H9 (cell line): ENCODE results near the gene MRPL23. TPM values are rescaled to one million over a fixed set of nuclear protein-coding genes. Genes with fewer than 3 reads are reported as not detected.

Source experiments
- DNase-seq: peaks from one replicate; pipeline ENCODE4 v3.0.0-alpha.2; 2017
- H2AFZ ChIP-seq: one replicate; pipeline ENCODE4 v1.6.1; 2013; ENCODE audit warnings: mild to moderate bottlenecking, low read length, control low read depth, moderate library complexity
- H2AK5ac ChIP-seq: 2 replicates; pipeline ENCODE4 v1.6.1; 2013; ENCODE audit warnings: low read length, control low read depth, mixed read lengths; ENCODE audit not compliant: insufficient read length
- H2BK120ac ChIP-seq: one replicate; pipeline ENCODE4 v1.6.1; 2013; ENCODE audit warnings: low read depth, mild to moderate bottlenecking, low read length, control low read depth, inconsistent platforms; ENCODE audit not compliant: poor library complexity, severe bottlenecking
- H2BK12ac ChIP-seq: 2 replicates; pipeline ENCODE4 v1.6.1; 2013; ENCODE audit warnings: low read length, control low read depth, mixed read lengths, low read depth; ENCODE audit not compliant: insufficient read length
- H2BK15ac ChIP-seq: 2 replicates; pipeline ENCODE4 v1.6.1; 2013; ENCODE audit warnings: low read depth, low read length, control low read depth
- H2BK20ac ChIP-seq: one replicate; pipeline ENCODE4 v1.6.1; 2013; ENCODE audit warnings: low read depth, mild to moderate bottlenecking, low read length, control low read depth, inconsistent platforms; ENCODE audit not compliant: poor library complexity, severe bottlenecking
- H2BK5ac ChIP-seq: 2 replicates; pipeline ENCODE4 v1.6.1; 2013; ENCODE audit warnings: low read length, control low read depth, mixed read lengths; ENCODE audit not compliant: insufficient read length
- H3K14ac ChIP-seq: 2 replicates; pipeline ENCODE4 v1.6.1; 2013; ENCODE audit warnings: low read length, control low read depth; ENCODE audit not compliant: insufficient read depth
- H3K18ac ChIP-seq: 2 replicates; pipeline ENCODE4 v1.6.1; 2013; ENCODE audit warnings: low read depth, mild to moderate bottlenecking, mixed read lengths, low read length, control low read depth; ENCODE audit not compliant: insufficient read length
- H3K23ac ChIP-seq: 2 replicates; pipeline ENCODE4 v1.6.1; 2013; ENCODE audit warnings: low read length, control low read depth, mixed read lengths, low read depth; ENCODE audit not compliant: insufficient read length
- H3K23me2 ChIP-seq: 2 replicates; pipeline ENCODE4 v1.6.1; 2013; ENCODE audit warnings: low read depth, mild to moderate bottlenecking, mixed read lengths, low read length, control low read depth; ENCODE audit not compliant: insufficient read length, poor library complexity, severe bottlenecking
- H3K27ac ChIP-seq: 2 replicates; pipeline ENCODE4 v1.5.1; 2013; ENCODE audit warnings: low read length, control low read depth, mixed read lengths, low read depth; ENCODE audit not compliant: insufficient read length
- H3K27me3 ChIP-seq: 2 replicates; pipeline ENCODE4 v1.6.1; 2013; ENCODE audit warnings: low read length, control low read depth, inconsistent platforms; ENCODE audit not compliant: insufficient read depth
- H3K4ac ChIP-seq: 2 replicates; pipeline ENCODE4 v1.6.1; 2013; ENCODE audit warnings: low read depth, mild to moderate bottlenecking, control low read depth, inconsistent platforms, low read length, moderate library complexity
- H3K4me1 ChIP-seq: 2 replicates; pipeline ENCODE4 v1.6.1; 2013; ENCODE audit warnings: low read length, control low read depth, inconsistent platforms; ENCODE audit not compliant: insufficient read depth
- H3K4me2 ChIP-seq: 2 replicates; pipeline ENCODE4 v1.6.1; 2013; ENCODE audit warnings: low read length, control low read depth, mixed read lengths; ENCODE audit not compliant: insufficient read length, insufficient read depth
- H3K56ac ChIP-seq: 2 replicates; pipeline ENCODE4 v1.6.1; 2013; ENCODE audit warnings: low read depth, mild to moderate bottlenecking, mixed read lengths, low read length, control low read depth; ENCODE audit not compliant: insufficient read length
- H3K79me1 ChIP-seq: 2 replicates; pipeline ENCODE4 v1.6.1; 2013; ENCODE audit warnings: low read depth, mild to moderate bottlenecking, moderate library complexity, low read length, control low read depth, inconsistent platforms; ENCODE audit not compliant: insufficient read depth, poor library complexity, severe bottlenecking
- H3K79me2 ChIP-seq: 2 replicates; pipeline ENCODE4 v1.6.1; 2013; ENCODE audit warnings: low read length, control low read depth, inconsistent platforms; ENCODE audit not compliant: insufficient read depth
- H3K9ac ChIP-seq: 2 replicates; pipeline ENCODE4 v1.6.1; 2013; ENCODE audit warnings: low read length, control low read depth, mixed read lengths; ENCODE audit not compliant: insufficient read length; ENCODE audit errors: extremely low read depth
- H3K9me3 ChIP-seq: one replicate; pipeline ENCODE4 v1.6.1; 2013; ENCODE audit warnings: low read depth, low read length, inconsistent platforms; ENCODE audit not compliant: control insufficient read depth
- H3T11ph ChIP-seq: one replicate; pipeline ENCODE4 v1.6.1; 2013; ENCODE audit warnings: mild to moderate bottlenecking, low read length, control low read depth, inconsistent platforms
- H4K20me1 ChIP-seq: one replicate; pipeline ENCODE4 v1.6.1; 2013; ENCODE audit not compliant: control insufficient read depth, insufficient read length, insufficient read depth
- H4K5ac ChIP-seq: 2 replicates; pipeline ENCODE4 v1.6.1; 2013; ENCODE audit warnings: low read depth, mild to moderate bottlenecking, mixed read lengths, low read length, control low read depth; ENCODE audit not compliant: insufficient read length
- H4K8ac ChIP-seq: replicated peaks from 2 replicates; pipeline ENCODE4 v1.6.1; 2013; ENCODE audit warnings: low read length, control low read depth, mixed read lengths, low read depth; ENCODE audit not compliant: insufficient read length
- H4K91ac ChIP-seq: 2 replicates; pipeline ENCODE4 v1.6.1; 2013; ENCODE audit warnings: low read depth, mild to moderate bottlenecking, moderate library complexity, mixed read lengths, low read length, control low read depth; ENCODE audit not compliant: insufficient read length
- H3K27ac Mint-ChIP-seq, 3 experiments: 2 replicates in 2 of 3; 3 replicates in 1 of 3; pipeline ENCODE4 v1.8.0; 2020 to 2021; ENCODE audit warnings: mixed read lengths in 3 of 3, mild to moderate bottlenecking in 1 of 3, moderate library complexity in 1 of 3
- H3K27me3 Mint-ChIP-seq: 2 replicates; pipeline ENCODE4 v1.8.0; 2021; ENCODE audit warnings: low read depth, mild to moderate bottlenecking, moderate library complexity, mixed read lengths
- H3K36me3 Mint-ChIP-seq, 3 experiments: 2 replicates in 2 of 3; 3 replicates in 1 of 3; pipeline ENCODE4 v1.8.0; 2020 to 2021; ENCODE audit warnings: low read depth in 3 of 3, mixed read lengths in 3 of 3; ENCODE audit not compliant: insufficient read depth in 1 of 3
- H3K4me1 Mint-ChIP-seq, 2 experiments: 2 replicates each; pipeline ENCODE4 v1.8.0; 2020; ENCODE audit warnings: mixed read lengths in 2 of 2
- H3K4me3 Mint-ChIP-seq, 2 experiments: 2 replicates in 1 of 2; 3 replicates in 1 of 2; pipeline ENCODE4 v1.8.0; 2020 to 2021; ENCODE audit warnings: mild to moderate bottlenecking in 2 of 2, mixed read lengths in 2 of 2, moderate library complexity in 1 of 2
- H3K9me3 Mint-ChIP-seq, 2 experiments: 2 replicates in 1 of 2; 3 replicates in 1 of 2; pipeline ENCODE4 v1.8.0; 2020; ENCODE audit warnings: mild to moderate bottlenecking in 2 of 2, mixed read lengths in 2 of 2, moderate library complexity in 1 of 2
- WGBS: extraction: QIAGEN DNeasy Blood & Tissue Kit; methylation state at CpG from one replicate; pipeline ENCODE4 v1.1.7; 2013; ENCODE audit warnings: missing lambda C conversion rate, low lambda C conversion rate, mixed read lengths; ENCODE audit not compliant: insufficient read length; ENCODE audit errors: extremely low coverage; 5-methylcytosine and 5-hydroxymethylcytosine counted together
- total RNA-seq: library from RNA; stranded (reverse); gene quantifications from 2 replicates; pipeline ENCODE4 v1.2.1, GENCODE V29; 2021
- TF ChIP-seq, protein P1 (sequence below): fragments of 200-600 bp; sonication (generic); conservative IDR thresholded peaks from 3 replicates; pipeline ENCODE4 v1.8.0; 2021; ENCODE audit warnings: antibody characterized with exemption, mild to moderate bottlenecking

The MRPL23 gene
- total RNA-seq, 1 experiment from 2014 or later: 67.3 TPM

DNA sequence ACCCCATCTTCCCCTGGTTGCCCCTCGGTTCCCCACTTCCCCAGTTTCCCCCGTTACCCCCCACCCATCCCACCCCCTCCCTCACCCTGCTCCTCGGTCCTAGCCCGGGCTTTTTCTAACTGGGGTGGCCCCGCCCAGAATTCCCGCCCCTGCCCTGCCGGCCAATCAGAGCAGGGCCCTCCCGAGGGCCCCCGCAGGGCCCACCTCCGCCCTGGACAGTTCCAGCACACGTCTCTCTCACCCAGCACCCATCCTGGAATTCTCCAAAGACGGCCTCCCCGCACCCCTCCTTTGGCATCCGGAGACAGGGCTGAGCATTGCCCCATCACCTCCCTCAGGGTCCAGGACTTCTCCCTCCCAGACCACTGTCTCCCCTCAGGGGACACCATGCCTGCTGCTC, 50.6 kb downstream of the MRPL23 start, which contains the start of gene H19:
H19 (minus strand) TSS at position 88 of the 400 bp plus-strand sequence.
- Histone ChIP-seq H3K79me1 (no peaks in the 10 kb centered on the region), H3K23ac (no peak within 1 kb of the TSS), H3K27me3 (no peaks in the 10 kb centered on the region), H3K18ac (no peak within 1 kb of the TSS), H3K14ac (no peak within 1 kb of the TSS), H3K79me2 (no peaks in the 10 kb centered on the region), H4K91ac (no peak within 1 kb of the TSS), H3K9ac (no peak within 1 kb of the TSS), H2BK20ac (no peak within 1 kb of the TSS), H2AFZ (no peak within 1 kb of the TSS), H2BK120ac (no peak within 1 kb of the TSS), H2BK12ac (no peak within 1 kb of the TSS), H2BK5ac (no peak within 1 kb of the TSS), H3K56ac (no peak within 1 kb of the TSS), H4K20me1 (no peaks in the 10 kb centered on the region), H3K27ac (no peak within 1 kb of the TSS), H2BK15ac (no peak within 1 kb of the TSS), H3K4me2 (no peak within 1 kb of the TSS), H4K8ac (no peak within 1 kb of the TSS), H3T11ph (no peak within 1 kb of the TSS), H3K4me1 (no peaks in the 10 kb centered on the region), H3K9me3 (no peaks in the 10 kb centered on the region), H3K23me2 (no peaks in the 10 kb centered on the region), H4K5ac (no peak within 1 kb of the TSS), H2AK5ac (no peak within 1 kb of the TSS), H3K4ac (no peak within 1 kb of the TSS)
- H3K27ac Mint-ChIP-seq: no peak within 1 kb of the TSS
- no peak within 1 kb of the TSS for H3K4me3 Mint-ChIP-seq
- no peaks in the 10 kb centered on the region for H3K9me3 Mint-ChIP-seq
- no peaks in the 10 kb centered on the region for H3K4me1 Mint-ChIP-seq
- WGBS: no CpG with 5 or more reads among the region's 14 CpGs
- H3K27me3 Mint-ChIP-seq: no peaks in the 10 kb centered on the region
- DNase-seq: no peak
- TF ChIP-seq, protein P1, sequence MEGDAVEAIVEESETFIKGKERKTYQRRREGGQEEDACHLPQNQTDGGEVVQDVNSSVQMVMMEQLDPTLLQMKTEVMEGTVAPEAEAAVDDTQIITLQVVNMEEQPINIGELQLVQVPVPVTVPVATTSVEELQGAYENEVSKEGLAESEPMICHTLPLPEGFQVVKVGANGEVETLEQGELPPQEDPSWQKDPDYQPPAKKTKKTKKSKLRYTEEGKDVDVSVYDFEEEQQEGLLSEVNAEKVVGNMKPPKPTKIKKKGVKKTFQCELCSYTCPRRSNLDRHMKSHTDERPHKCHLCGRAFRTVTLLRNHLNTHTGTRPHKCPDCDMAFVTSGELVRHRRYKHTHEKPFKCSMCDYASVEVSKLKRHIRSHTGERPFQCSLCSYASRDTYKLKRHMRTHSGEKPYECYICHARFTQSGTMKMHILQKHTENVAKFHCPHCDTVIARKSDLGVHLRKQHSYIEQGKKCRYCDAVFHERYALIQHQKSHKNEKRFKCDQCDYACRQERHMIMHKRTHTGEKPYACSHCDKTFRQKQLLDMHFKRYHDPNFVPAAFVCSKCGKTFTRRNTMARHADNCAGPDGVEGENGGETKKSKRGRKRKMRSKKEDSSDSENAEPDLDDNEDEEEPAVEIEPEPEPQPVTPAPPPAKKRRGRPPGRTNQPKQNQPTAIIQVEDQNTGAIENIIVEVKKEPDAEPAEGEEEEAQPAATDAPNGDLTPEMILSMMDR: no peak
- no peaks in the 10 kb centered on the region for H3K36me3 Mint-ChIP-seq
